GM12872 (cell line): ENCODE data around the gene NES.

ENCODE experiments used
- CTCF ChIP-seq: IDR thresholded peaks from 3 replicates; pipeline ENCODE4 v1.5.1; 2011; ENCODE audit warnings: low read depth, mild to moderate bottlenecking, low read length, moderate library complexity; ENCODE audit not compliant: insufficient read depth

NES gene

GRCh38 chr1:156623946-156624813 lies 53.0 kb downstream of the NES start:
- peak; percentile 49; the same call in 2 of the 3 replicates for TF ChIP-seq CTCF

DNA sequence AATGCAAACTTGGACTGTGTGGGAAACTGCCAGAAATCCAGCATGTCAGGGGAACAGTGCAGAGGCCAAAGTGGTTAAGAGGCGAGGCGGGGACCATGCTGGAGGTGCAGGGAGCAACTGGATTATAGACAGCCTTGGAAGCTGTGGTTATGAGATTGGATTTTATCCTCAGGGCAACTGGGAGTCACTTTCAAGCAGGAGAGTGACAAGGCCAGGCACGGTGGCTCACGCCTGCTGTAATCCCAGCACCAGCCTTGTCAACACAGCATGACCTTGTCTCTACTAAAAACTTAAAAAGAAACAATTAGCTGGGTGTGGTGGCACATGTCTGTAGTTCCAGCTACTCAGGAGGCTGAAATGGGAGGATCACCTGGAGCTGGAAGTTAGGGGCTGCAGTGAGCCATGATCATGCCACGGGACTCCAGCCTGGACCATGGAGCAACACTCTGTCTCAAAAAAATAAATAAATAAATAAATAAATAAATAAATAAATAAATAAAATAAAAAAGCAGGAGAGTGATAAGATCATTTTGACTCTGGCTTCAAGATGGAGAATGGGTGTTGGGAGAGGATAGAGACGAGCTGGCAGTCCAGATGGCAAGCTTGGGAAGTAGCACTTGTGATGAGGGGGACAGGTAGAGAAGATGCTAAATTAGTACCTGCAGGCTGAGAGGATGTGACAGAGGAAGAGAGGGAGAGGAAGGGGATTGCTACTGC lies 54.5 kb downstream of the NES start:
- TF ChIP-seq CTCF = no peak

GRCh38 chr1:156619582-156619955 lies 57.6 kb downstream of the NES start:
- TF ChIP-seq CTCF = no peak

DNA sequence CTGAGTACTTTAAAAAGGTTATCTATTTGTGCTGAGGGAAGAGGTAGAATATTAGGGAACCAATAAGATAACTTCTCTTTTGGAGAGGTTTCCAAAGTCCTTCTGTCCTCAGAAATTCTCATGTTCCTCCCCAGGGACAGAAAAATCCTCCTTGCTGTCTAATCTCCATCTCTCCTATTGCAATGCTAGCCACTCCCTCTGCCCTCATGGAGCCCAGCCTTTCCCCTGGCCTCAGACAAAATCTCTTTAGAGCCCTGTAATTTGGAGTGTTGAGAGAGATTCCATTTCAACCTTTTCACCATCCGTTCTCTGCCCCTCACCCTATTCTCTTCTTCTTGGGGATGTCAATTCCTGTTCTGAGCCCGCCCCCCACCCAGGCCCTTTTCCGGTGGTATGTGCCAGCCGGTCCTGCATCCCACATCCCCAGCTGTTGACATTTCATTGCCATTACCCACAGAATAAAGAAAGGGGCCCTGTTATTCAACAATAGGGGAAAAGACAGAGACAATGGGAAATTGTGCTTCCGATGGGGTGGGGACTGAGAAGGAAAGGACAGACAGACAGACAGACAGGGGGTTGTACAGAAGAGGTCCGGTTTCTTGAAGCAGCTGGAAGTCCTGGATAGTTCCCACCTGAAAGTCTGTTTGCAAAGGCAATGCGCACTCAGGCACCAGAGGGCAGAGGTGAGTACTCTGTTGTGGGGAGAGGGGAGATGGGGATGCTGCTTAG lies 58.2 kb downstream of the NES start, which contains the start of gene HAPLN2:
Gene HAPLN2 (plus strand): TSS at position 563 of the 729 bp plus-strand sequence. CDS start 4,076 bp downstream, outside the sequence.
- TF ChIP-seq CTCF = peak; percentile 70
